Measurements from ENCODE around the gene SNX1. TPM values are rescaled to one million over a fixed set of nuclear protein-coding genes. Genes with fewer than 3 reads are reported as not detected.

SNX1 gene
- total RNA-seq, 1 donor from 2014 or later = 72.2 TPM

GRCh38 chr15:64136347-64136746, 40.6 kb downstream of the SNX1 start:
- Mint-ChIP-seq H3K4me1 (ENCODE audit: low read depth) (no peaks in the 10 kb centered on the region), H3K9me3 (ENCODE audit: low read depth) (no peaks in the 10 kb centered on the region), H3K27me3 (ENCODE audit: low read depth) (no peaks in the 10 kb centered on the region), H3K4me3 (ENCODE audit: unreplicated experiment) (no peak overlapping the region), H3K27ac (ENCODE audit: unreplicated experiment) (no peak overlapping the region), H3K36me3 (ENCODE audit: low read depth) (peaks cover 45% of the 10 kb centered on the region)
- no peak for DNase-seq (ENCODE audit: low spot score)
- TF ChIP-seq CTCF (IDR thresholded peaks at IDR 0.05) = no peak

GRCh38 chr15:64137226-64137833, 41.5 kb downstream of the SNX1 start:
- H3K4me1 Mint-ChIP-seq (ENCODE audit: low read depth) = no peaks in the 10 kb centered on the region
- H3K9me3 Mint-ChIP-seq (ENCODE audit: low read depth) = no peaks in the 10 kb centered on the region
- H3K27ac Mint-ChIP-seq (ENCODE audit: unreplicated experiment) = no peak overlapping the region
- DNase-seq (ENCODE audit: low spot score) = no peak
- H3K36me3 Mint-ChIP-seq (ENCODE audit: low read depth) = peaks cover 38% of the 10 kb centered on the region
- H3K4me3 Mint-ChIP-seq (ENCODE audit: unreplicated experiment) = no peak overlapping the region
- no peaks in the 10 kb centered on the region for H3K27me3 Mint-ChIP-seq (ENCODE audit: low read depth)
- TF ChIP-seq CTCF (IDR thresholded peaks at IDR 0.05) = peak; percentile 7

GRCh38 chr15:64138331-64138941, 42.7 kb downstream of the SNX1 start:
- no peaks in the 10 kb centered on the region for H3K27me3 Mint-ChIP-seq (ENCODE audit: low read depth)
- H3K9me3 Mint-ChIP-seq (ENCODE audit: low read depth) = no peaks in the 10 kb centered on the region
- H3K4me3 Mint-ChIP-seq (ENCODE audit: unreplicated experiment) = no peak overlapping the region
- H3K27ac Mint-ChIP-seq (ENCODE audit: unreplicated experiment) = no peak overlapping the region
- H3K36me3 Mint-ChIP-seq (ENCODE audit: low read depth) = peaks cover 32% of the 10 kb centered on the region
- no peak for DNase-seq (ENCODE audit: low spot score)
- no peaks in the 10 kb centered on the region for H3K4me1 Mint-ChIP-seq (ENCODE audit: low read depth)
- TF ChIP-seq CTCF (IDR thresholded peaks at IDR 0.05) = no peak

- Mint-ChIP-seq H3K4me1 (ENCODE audit: low read depth) (peaks cover 9% of the 10 kb centered on the region), H3K4me3 (ENCODE audit: unreplicated experiment) (no peak overlapping the region), H3K9me3 (ENCODE audit: low read depth) (no peaks in the 10 kb centered on the region), H3K27me3 (ENCODE audit: low read depth) (no peaks in the 10 kb centered on the region), H3K36me3 (ENCODE audit: low read depth) (peaks cover 20% of the 10 kb centered on the region), H3K27ac (ENCODE audit: unreplicated experiment) (no peak overlapping the region)
- TF ChIP-seq CTCF (IDR thresholded peaks at IDR 0.05) = no peak
- DNase-seq (ENCODE audit: low spot score) = peak; percentile 41
Measured at GRCh38 chr15:64141798-64142512, 46.2 kb downstream of the SNX1 start.

GRCh38 chr15:64143276-64143675, 47.5 kb downstream of the SNX1 start:
- H3K9me3 Mint-ChIP-seq (ENCODE audit: low read depth) = no peaks in the 10 kb centered on the region
- no peaks in the 10 kb centered on the region for H3K27me3 Mint-ChIP-seq (ENCODE audit: low read depth)
- no peak overlapping the region for H3K27ac Mint-ChIP-seq (ENCODE audit: unreplicated experiment)
- peaks cover 9% of the 10 kb centered on the region for H3K4me1 Mint-ChIP-seq (ENCODE audit: low read depth)
- no peak for TF ChIP-seq CTCF (IDR thresholded peaks at IDR 0.05)
- no peak overlapping the region for H3K4me3 Mint-ChIP-seq (ENCODE audit: unreplicated experiment)
- peaks cover 13% of the 10 kb centered on the region for H3K36me3 Mint-ChIP-seq (ENCODE audit: low read depth)
- DNase-seq (ENCODE audit: low spot score) = no peak

Data from chondrocyte (in vitro differentiated cells).